SK-N-SH treated with all-trans-retinoic acid at 6 μM for 48 hours (cell line): ENCODE results near the gene PIK3AP1.

Experiments
- ISL1 ChIP-seq: fragments of 250-450 bp; sonication (Bioruptor Pico); IDR thresholded peaks from 2 replicates; pipeline ENCODE4 v2.1.2; 2022; ENCODE audit warnings: mild to moderate bottlenecking, moderate library complexity
- PATZ1 ChIP-seq: fragments of 250-450 bp; sonication (Bioruptor Pico); IDR thresholded peaks from 2 replicates; pipeline ENCODE4 v1.8.0; 2020; ENCODE audit warnings: mild to moderate bottlenecking, moderate library complexity, borderline replicate concordance
- TCF4 ChIP-seq: fragments of 250-450 bp; sonication (Bioruptor Pico); IDR thresholded peaks from 2 replicates; pipeline ENCODE4 v1.8.0; 2021; ENCODE audit warnings: mild to moderate bottlenecking, moderate library complexity, borderline replicate concordance
- ZFP3 ChIP-seq: fragments of 250-450 bp; sonication (Bioruptor Pico); IDR thresholded peaks from 2 replicates; pipeline ENCODE4 v1.5.0; 2020; ENCODE audit warnings: mild to moderate bottlenecking, moderate library complexity
- ZFP30 ChIP-seq: fragments of 450-650 bp; formaldehyde crosslinking; IDR thresholded peaks from 2 replicates; pipeline ENCODE4 v1.5.0; 2022; ENCODE audit warnings: mild to moderate bottlenecking, moderate library complexity
- ZNF70 ChIP-seq: fragments of 450-650 bp; formaldehyde crosslinking; IDR thresholded peaks from 2 replicates; pipeline ENCODE4 v1.5.0; 2020; ENCODE audit warnings: mild to moderate bottlenecking, moderate library complexity

- TF ChIP-seq PATZ1: no peak
- TF ChIP-seq ZFP3 (CRISPR knock-in tag): no peak
- TF ChIP-seq ISL1 (CRISPR knock-in tag): peak; percentile 60
- TF ChIP-seq ZNF70: no peak
- no peak for TF ChIP-seq TCF4
- TF ChIP-seq ZFP30 (CRISPR knock-in tag): no peak
Observed at GRCh38 chr10:96690755-96691730, 29.3 kb downstream of the PIK3AP1 start.
